ENCODE data around the gene DLGAP4. TPM values are rescaled to one million over a fixed set of nuclear protein-coding genes. Genes with fewer than 3 reads are reported as not detected.

DLGAP4 gene
- total and polyA plus RNA-seq, 10 of the 15 experiments (the other 5 are each of a cell fraction or from before 2014, with no cell fraction given) = 0.42 to 43.3 (median 19.0) TPM

- TF ChIP-seq CHD4 (IDR thresholded peaks at IDR 0.05) (no peak), ZNF622 (IDR thresholded peaks at IDR 0.05) (no peak), PAX5 (IDR thresholded peaks at IDR 0.05; ENCODE audit: borderline replicate concordance, low read depth, low read length) (peak; percentile 1; the same call in 1 of the 2 replicates), NKRF (conservative IDR thresholded peaks at IDR 0.05) (peak; percentile 78), ATF3 (IDR thresholded peaks at IDR 0.05; ENCODE audit: borderline replicate concordance, extremely low read depth, low read depth, low read length) (no peak), RUNX3 (IDR thresholded peaks at IDR 0.05; ENCODE audit: low read length) (peak; percentile 41; the same call in 1 of the 2 replicates), SKIL (IDR thresholded peaks at IDR 0.05; ENCODE audit: low read depth, poor library complexity, severe bottlenecking) (no peak), MYB (IDR thresholded peaks at IDR 0.05; ENCODE audit: borderline replicate concordance, low read depth, low read length) (no peak), MYC (IDR thresholded peaks at IDR 0.05; ENCODE audit: insufficient read depth, insufficient read length, insufficient replicate concordance, low read length, severe bottlenecking) (no peak), SIX5 (IDR thresholded peaks at IDR 0.05; ENCODE audit: low read depth, low read length, severe bottlenecking) (no peak), RAD21 (IDR thresholded peaks at IDR 0.05; ENCODE audit: insufficient read depth, low read depth, low read length) (no peak), RCOR1 (conservative IDR thresholded peaks at IDR 0.05; ENCODE audit: low read depth, low read length) (no peak), USF2 (IDR thresholded peaks at IDR 0.05; ENCODE audit: borderline replicate concordance, low read depth, low read length) (no peak), NFYB (IDR thresholded peaks at IDR 0.05; ENCODE audit: insufficient read depth, low read depth, low read length) (no peak), ZSCAN29 (IDR thresholded peaks at IDR 0.05) (no peak), BRCA1 (IDR thresholded peaks at IDR 0.05; ENCODE audit: low read depth, low read length) (no peak), BCL11A (IDR thresholded peaks at IDR 0.05; ENCODE audit: low read depth, low read length) (no peak), BACH1 (IDR thresholded peaks at IDR 0.05; ENCODE audit: borderline replicate concordance) (no peak), CREM (IDR thresholded peaks at IDR 0.05; ENCODE audit: low read depth) (peak; percentile 36; the same call in 1 of the 2 replicates), GABPA (IDR thresholded peaks at IDR 0.05; ENCODE audit: low read depth) (no peak), ZBTB11 (CRISPR knock-in tag; IDR thresholded peaks at IDR 0.05) (no peak), CEBPB (IDR thresholded peaks at IDR 0.05; ENCODE audit: borderline replicate concordance in 1 of 2, low read depth in 2 of 2, low read length in 2 of 2) (no peak), JUNB (IDR thresholded peaks at IDR 0.05) (no peak)
These were observed 267.7 kb downstream of the DLGAP4 start (continued) for GRCh38 chr20:36573798-36574365.

All from GM12878 (cell line).